Activated CD8-positive, alpha-beta memory T cell treated with anti-CD3 and anti-CD28 coated beads for 36 hours (primary cell): ENCODE results near the gene CDH13. TPM values are rescaled to one million over a fixed set of nuclear protein-coding genes. Genes with fewer than 3 reads are reported as not detected.

Source experiments
- CTCF ChIA-PET: fragments of 350-600 bp; sonication (Branson Sonifier 250); formaldehyde crosslinking; loops from one replicate; lab custom pipeline; 2021; ENCODE audit warnings: antibody characterized with exemption; lab: Charles Lee
- POLR2A ChIA-PET: fragments of 350-600 bp; sonication (Branson Sonifier 250); formaldehyde crosslinking; loops from one replicate; lab custom pipeline; 2021; ENCODE audit warnings: antibody characterized with exemption; lab: Charles Lee
- total RNA-seq, 2 experiments: library from RNA; stranded (reverse); gene quantifications; one replicate each; pipeline ENCODE4 v1.2.3, GENCODE V29; 2021

Gene CDH13
- total RNA-seq, 2 experiments from 2014 or later = not detected

- POLR2A ChIA-PET = no interaction called here
These were observed 988.6 kb downstream of the CDH13 start for GRCh38 chr16:83615141-83615952.

GRCh38 chr16:83615953-83616350, 989.2 kb downstream of the CDH13 start:
- POLR2A ChIA-PET = no interaction called here

More at GRCh38 chr16:83615141-83615952, 988.6 kb downstream of the CDH13 start:
- CTCF ChIA-PET = no interaction called here

GRCh38 chr16:83619381-83620150, 992.8 kb downstream of the CDH13 start:
- ChIA-PET CTCF (no interaction called here), POLR2A (no interaction called here)

More at GRCh38 chr16:83615953-83616350, 989.2 kb downstream of the CDH13 start:
- CTCF ChIA-PET = no interaction called here

- POLR2A ChIA-PET = no interaction called here
- CTCF ChIA-PET = no interaction called here
These were observed 995.2 kb downstream of the CDH13 start for GRCh38 chr16:83622010-83622409.

- POLR2A ChIA-PET = no interaction called here
- CTCF ChIA-PET = no interaction called here
These were observed 996.4 kb downstream of the CDH13 start for GRCh38 chr16:83623091-83623730.

GRCh38 chr16:83623892-83624291, 997.1 kb downstream of the CDH13 start:
- POLR2A ChIA-PET = no interaction called here
- CTCF ChIA-PET = no interaction called here

GRCh38 chr16:83624429-83625120, 997.8 kb downstream of the CDH13 start:
- CTCF ChIA-PET = no interaction called here

GRCh38 chr16:83626204-83626603, 999.4 kb downstream of the CDH13 start:
- CTCF ChIA-PET = no interaction called here
- POLR2A ChIA-PET = no interaction called here

More at GRCh38 chr16:83624429-83625120, 997.8 kb downstream of the CDH13 start:
- POLR2A ChIA-PET = no interaction called here

- POLR2A ChIA-PET = no interaction called here
- CTCF ChIA-PET = no interaction called here
These were observed 999.9 kb downstream of the CDH13 start for GRCh38 chr16:83626676-83627075.

- CTCF ChIA-PET = no interaction called here
- POLR2A ChIA-PET = no interaction called here
These were observed 1001.2 kb downstream of the CDH13 start for GRCh38 chr16:83627996-83628395.

- CTCF ChIA-PET = interaction anchor here (0.7 kb wide), 1 partner anchor 11 kb away, joined by 3 read pairs; no protein-coding TSS in a partner anchor
These were observed 1002.7 kb downstream of the CDH13 start for GRCh38 chr16:83629426-83629825.

GRCh38 chr16:83629836-83630235, 1003.1 kb downstream of the CDH13 start:
- CTCF ChIA-PET = no interaction called here
- POLR2A ChIA-PET = no interaction called here

More at GRCh38 chr16:83629426-83629825, 1002.7 kb downstream of the CDH13 start:
- POLR2A ChIA-PET = no interaction called here

- ChIA-PET CTCF (no interaction called here), POLR2A (no interaction called here)
These were observed 1004.2 kb downstream of the CDH13 start for GRCh38 chr16:83630979-83631378.

GRCh38 chr16:83633286-83633685, 1006.5 kb downstream of the CDH13 start:
- ChIA-PET POLR2A (no interaction called here), CTCF (no interaction called here)

- POLR2A ChIA-PET = no interaction called here
- CTCF ChIA-PET = no interaction called here
These were observed 1021.6 kb downstream of the CDH13 start for GRCh38 chr16:83648347-83648746.

GRCh38 chr16:83651871-83652270, 1025.1 kb downstream of the CDH13 start:
- POLR2A ChIA-PET = no interaction called here
- CTCF ChIA-PET = no interaction called here

GRCh38 chr16:83652943-83653342, 1026.2 kb downstream of the CDH13 start:
- ChIA-PET POLR2A (no interaction called here), CTCF (no interaction called here)

- ChIA-PET CTCF (no interaction called here), POLR2A (no interaction called here)
These were observed 1027.0 kb downstream of the CDH13 start for GRCh38 chr16:83653785-83654184.

- ChIA-PET POLR2A (no interaction called here), CTCF (no interaction called here)
These were observed 1033.5 kb downstream of the CDH13 start for GRCh38 chr16:83660282-83660681.
